ENCODE results near the gene SLC26A6. TPM values are rescaled to one million over a fixed set of nuclear protein-coding genes. Genes with fewer than 3 reads are reported as not detected.

Gene SLC26A6
- total RNA-seq, 1 donor from 2014 or later: 40.1 TPM

GRCh38 chr3:48581621-48582481 lies 53.4 kb downstream of the SLC26A6 start:
- intact Hi-C loops (cut with micrococcal nuclease): no loop called here

- intact Hi-C loops (cut with micrococcal nuclease): no loop called here
These were observed 58.6 kb downstream of the SLC26A6 start for GRCh38 chr3:48576647-48577046.

Other genes with a start within 250 kb of the SLC26A6 start
- gene PLXNB1, start 205.4 kb downstream of the SLC26A6 start, total RNA-seq: 3.3 and 6.9 TPM in 2 replicates
- gene CCDC51, start 195.3 kb downstream of the SLC26A6 start, total RNA-seq: 15.9 and 16.7 TPM in 2 replicates
- gene TMA7, start 195.2 kb downstream of the SLC26A6 start, total RNA-seq: 218 and 228 TPM in 2 replicates
- gene ATRIP, start 188.7 kb downstream of the SLC26A6 start, total RNA-seq: 17.0 and 17.4 TPM in 2 replicates
- gene SHISA5, start 131.3 kb downstream of the SLC26A6 start, total RNA-seq: 244 and 245 TPM in 2 replicates
- 8.1 and 8.8 TPM in 2 replicates for gene PFKFB4, start 78.7 kb downstream of the SLC26A6 start, total RNA-seq
- gene UCN2, start 71.7 kb downstream of the SLC26A6 start, total RNA-seq: not detected in 2 replicates
- 1.4 and 1.9 TPM in 2 replicates for gene COL7A1, start 40.1 kb downstream of the SLC26A6 start, total RNA-seq
- gene UQCRC1, start 25.8 kb downstream of the SLC26A6 start, total RNA-seq: 143 and 146 TPM in 2 replicates
- gene TMEM89, start 13.7 kb downstream of the SLC26A6 start, total RNA-seq: 0.34 TPM in 1 of 2 replicates, not detected in the other
- gene CELSR3, start 27.4 kb upstream of the SLC26A6 start, total RNA-seq: 6.0 and 7.4 TPM in 2 replicates
- gene NCKIPSD, start 50.5 kb upstream of the SLC26A6 start, total RNA-seq: 28.6 and 30.0 TPM in 2 replicates
- 57.3 and 57.6 TPM in 2 replicates for gene IP6K2, start 81.8 kb upstream of the SLC26A6 start, total RNA-seq
- gene PRKAR2A, start 212.4 kb upstream of the SLC26A6 start, total RNA-seq: 27.5 and 29.7 TPM in 2 replicates